ENCODE data around the gene ST14. TPM values are rescaled to one million over a fixed set of nuclear protein-coding genes. Genes with fewer than 3 reads are reported as not detected.

Gene ST14
- total RNA-seq, 4 donors from 2014 or later: 0.62 to 16.5 (median 1.8) TPM

- Histone ChIP-seq H3K36me3 (no peaks in the 10 kb centered on the region), H3K9me3 (no peaks in the 10 kb centered on the region), H3K4me1 (no peaks in the 10 kb centered on the region), H3K27ac (no peak overlapping the region), H3K4me3 (no peak overlapping the region), H3K27me3 (peaks cover 4% of the 10 kb centered on the region)
- no peak for ATAC-seq
- no peak for TF ChIP-seq POLR2AphosphoS5 (IDR thresholded peaks at IDR 0.05)
- TF ChIP-seq, protein P1, sequence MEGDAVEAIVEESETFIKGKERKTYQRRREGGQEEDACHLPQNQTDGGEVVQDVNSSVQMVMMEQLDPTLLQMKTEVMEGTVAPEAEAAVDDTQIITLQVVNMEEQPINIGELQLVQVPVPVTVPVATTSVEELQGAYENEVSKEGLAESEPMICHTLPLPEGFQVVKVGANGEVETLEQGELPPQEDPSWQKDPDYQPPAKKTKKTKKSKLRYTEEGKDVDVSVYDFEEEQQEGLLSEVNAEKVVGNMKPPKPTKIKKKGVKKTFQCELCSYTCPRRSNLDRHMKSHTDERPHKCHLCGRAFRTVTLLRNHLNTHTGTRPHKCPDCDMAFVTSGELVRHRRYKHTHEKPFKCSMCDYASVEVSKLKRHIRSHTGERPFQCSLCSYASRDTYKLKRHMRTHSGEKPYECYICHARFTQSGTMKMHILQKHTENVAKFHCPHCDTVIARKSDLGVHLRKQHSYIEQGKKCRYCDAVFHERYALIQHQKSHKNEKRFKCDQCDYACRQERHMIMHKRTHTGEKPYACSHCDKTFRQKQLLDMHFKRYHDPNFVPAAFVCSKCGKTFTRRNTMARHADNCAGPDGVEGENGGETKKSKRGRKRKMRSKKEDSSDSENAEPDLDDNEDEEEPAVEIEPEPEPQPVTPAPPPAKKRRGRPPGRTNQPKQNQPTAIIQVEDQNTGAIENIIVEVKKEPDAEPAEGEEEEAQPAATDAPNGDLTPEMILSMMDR (IDR thresholded peaks at IDR 0.05): no peak
- no peak for TF ChIP-seq EP300 (IDR thresholded peaks at IDR 0.05)
- TF ChIP-seq POLR2A (IDR thresholded peaks at IDR 0.05): no peak
- 92 to 100% methylated on average over 1 to 2 of the region's 14 CpGs for WGBS, 2 donors (ENCODE audit: low coverage in 1 of 2)
Measured at GRCh38 chr11:130218501-130219070, 59.0 kb downstream of the ST14 start.

GRCh38 chr11:130219148-130219547 lies 59.6 kb downstream of the ST14 start:
- H3K9me3 ChIP-seq: no peaks in the 10 kb centered on the region

GRCh38 chr11:130220311-130221035 lies 60.9 kb downstream of the ST14 start:
- ATAC-seq: no peak
- WGBS, 2 donors (ENCODE audit: low coverage in 1 of 2): 50 to 90% methylated on average over 2 to 5 of the region's 19 CpGs
- Histone ChIP-seq H3K27ac (no peak overlapping the region), H3K27me3 (peaks cover 4% of the 10 kb centered on the region), H3K9me3 (no peaks in the 10 kb centered on the region), H3K4me1 (no peaks in the 10 kb centered on the region), H3K36me3 (peaks cover 0 to 8% of the 10 kb centered on the region in 2 donors), H3K4me3 (no peak overlapping the region)
- TF ChIP-seq POLR2AphosphoS5 (IDR thresholded peaks at IDR 0.05) (no peak), POLR2A (IDR thresholded peaks at IDR 0.05) (no peak), EP300 (IDR thresholded peaks at IDR 0.05) (no peak)
- TF ChIP-seq, protein P1 (IDR thresholded peaks at IDR 0.05): no peak

More at GRCh38 chr11:130219148-130219547, 59.6 kb downstream of the ST14 start:
- 92% methylated on average over 8 of the region's 8 CpGs; no CpG with 5 or more reads in 1 of the 2 donors for WGBS, 2 donors (ENCODE audit: low coverage in 1 of 2)
- no peaks in the 10 kb centered on the region for H3K4me1 ChIP-seq
- H3K27me3 ChIP-seq: peaks cover 4% of the 10 kb centered on the region
- H3K27ac ChIP-seq: no peak overlapping the region
- H3K4me3 ChIP-seq: no peak overlapping the region
- ATAC-seq: no peak
- TF ChIP-seq POLR2AphosphoS5 (IDR thresholded peaks at IDR 0.05): no peak
- no peak for TF ChIP-seq EP300 (IDR thresholded peaks at IDR 0.05)
- TF ChIP-seq, protein P1 (IDR thresholded peaks at IDR 0.05): no peak
- TF ChIP-seq POLR2A (IDR thresholded peaks at IDR 0.05): no peak
- peaks cover 0 to under 1% of the 10 kb centered on the region in 2 donors for H3K36me3 ChIP-seq

DNA sequence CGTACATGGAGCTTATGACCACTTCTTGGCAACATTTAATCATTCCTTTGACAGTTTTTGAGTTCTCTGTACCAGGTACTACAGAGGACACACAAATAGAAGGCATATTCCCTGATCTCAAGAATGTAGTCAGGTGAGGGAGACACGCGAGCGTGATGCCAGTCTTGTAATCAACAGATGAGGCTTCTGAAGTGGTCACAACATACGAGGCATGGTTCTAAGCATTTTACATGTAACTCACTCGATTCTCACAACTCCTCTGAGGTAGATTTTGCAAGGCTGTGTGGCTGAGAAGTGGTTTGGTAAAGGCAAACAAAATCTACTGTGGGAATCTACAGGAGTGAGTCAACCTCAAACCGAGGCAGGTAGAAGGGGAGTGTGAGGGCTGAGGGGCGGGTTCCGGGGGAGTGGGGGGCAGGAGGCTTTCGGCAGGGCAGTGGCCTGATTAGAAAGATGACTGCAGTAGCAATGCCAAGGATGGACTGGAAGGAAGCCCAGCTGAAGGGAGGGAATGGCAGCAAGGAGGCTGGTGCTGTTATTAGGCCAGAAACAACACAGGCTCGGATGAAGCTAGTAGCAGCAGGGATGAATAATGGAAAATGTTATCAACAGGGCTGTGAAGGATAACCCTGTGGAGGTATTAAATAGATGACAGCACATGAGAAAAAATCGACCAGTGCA lies 63.8 kb downstream of the ST14 start:
- Histone ChIP-seq H3K9me3 (no peaks in the 10 kb centered on the region), H3K27me3 (no peaks in the 10 kb centered on the region), H3K36me3 (peaks cover 0 to 9% of the 10 kb centered on the region in 2 donors), H3K4me1 (no peaks in the 10 kb centered on the region), H3K4me3 (no peak overlapping the region), H3K27ac (no peak overlapping the region)
- 65 to 66% methylated on average over 8 to 10 of the region's 12 CpGs for WGBS, 2 donors (ENCODE audit: low coverage in 1 of 2)
- TF ChIP-seq, protein P1 (IDR thresholded peaks at IDR 0.05): no peak
- TF ChIP-seq POLR2A (IDR thresholded peaks at IDR 0.05): no peak
- no peak for TF ChIP-seq EP300 (IDR thresholded peaks at IDR 0.05)
- no peak for TF ChIP-seq POLR2AphosphoS5 (IDR thresholded peaks at IDR 0.05)
- ATAC-seq: no peak
